H54 (cell line): ENCODE data around the gene FBXL16.

Experiments used
- DNase-seq: peaks from one replicate; pipeline ENCODE4 v3.0.0; 2011; ENCODE audit warnings: low spot score, mixed read lengths; ENCODE audit not compliant: insufficient read length
- FAIRE-seq: peaks from 3 replicates; lab custom pipeline; 2011; peaks lifted over from hg19 to GRCh38; lab: Jason Lieb, UNC
- POLR2A ChIP-seq: IDR thresholded peaks from 2 replicates; pipeline ENCODE4 v1.6.1; 2011; ENCODE audit warnings: low read depth, mild to moderate bottlenecking, low read length

Gene FBXL16

GRCh38 chr16:729768-730665 is 24.4 kb upstream of the FBXL16 start:
- FAIRE-seq = no peak
- no peak for TF ChIP-seq POLR2A
- no peak for DNase-seq

- FAIRE-seq (no peak), DNase-seq (no peak)
- no peak for TF ChIP-seq POLR2A
Measured at GRCh38 chr16:728890-729744, 23.5 kb upstream of the FBXL16 start.

GRCh38 chr16:728131-728889 is 22.7 kb upstream of the FBXL16 start:
- FAIRE-seq = no peak
- peak; percentile 95 for DNase-seq
- TF ChIP-seq POLR2A = 0 out of 2 replicates have a peak, but pooled peaks have one; percentile 28

- FAIRE-seq (no peak), DNase-seq (no peak)
- no peak for TF ChIP-seq POLR2A
Measured at GRCh38 chr16:727291-727977, 21.8 kb upstream of the FBXL16 start.

GRCh38 chr16:726438-727290 is 21.1 kb upstream of the FBXL16 start, which contains the start of the genes CCDC78 and HAGHL:
Gene CCDC78 (minus strand): TSS chr16:726443. CDS start chr16:726367, 76 bp downstream.
Gene HAGHL (plus strand): TSS chr16:727106. CDS start chr16:727510, 404 bp downstream.
- no peak for TF ChIP-seq POLR2A
- DNase-seq = no peak
- FAIRE-seq = no peak

GRCh38 chr16:726188-726437 is 20.5 kb upstream of the FBXL16 start:
- FAIRE-seq (no peak), DNase-seq (no peak)
- no peak for TF ChIP-seq POLR2A

GRCh38 chr16:725463-726187 is 20.0 kb upstream of the FBXL16 start:
- no peak for TF ChIP-seq POLR2A
- no peak for FAIRE-seq
- DNase-seq = no peak

- FAIRE-seq = no peak
- DNase-seq = no peak
- no peak for TF ChIP-seq POLR2A
Measured at GRCh38 chr16:725041-725376, 19.4 kb upstream of the FBXL16 start.

GRCh38 chr16:724188-725040 is 18.8 kb upstream of the FBXL16 start:
- no peak for FAIRE-seq

GRCh38 chr16:723695-724094 is 18.1 kb upstream of the FBXL16 start:
- DNase-seq = no peak
- no peak for TF ChIP-seq POLR2A
- no peak for FAIRE-seq

More at GRCh38 chr16:724188-725040, 18.8 kb upstream of the FBXL16 start:
- no peak for DNase-seq
- TF ChIP-seq POLR2A = no peak
